HK-2 (cell line): ENCODE measurements around the gene TTF1.
A peak's percentile ranks its signal among the peaks of the same experiment; 100 is the strongest.

Experiments
- DNase-seq: peaks from one replicate; pipeline ENCODE4 v3.0.0-alpha.2; 2018; ENCODE audit not compliant: unreplicated experiment

The TTF1 gene

DNA sequence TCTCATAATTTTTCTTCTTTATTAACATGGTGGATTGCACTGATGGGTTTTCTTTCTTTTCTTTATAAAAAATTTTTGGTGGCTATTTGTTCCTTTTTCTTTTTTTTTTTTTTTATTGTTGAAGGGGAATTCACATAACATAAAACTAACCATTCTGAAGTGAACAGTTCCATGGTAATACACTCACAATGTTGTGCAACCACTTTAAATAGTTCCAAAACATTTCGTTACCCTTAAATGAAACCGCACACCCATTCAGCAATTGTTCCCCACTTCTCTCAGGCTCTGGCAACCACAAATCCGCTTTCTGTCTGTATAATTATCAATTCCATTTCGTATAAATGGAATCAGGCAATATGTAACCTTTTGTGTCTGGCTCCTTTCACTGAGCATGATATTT is 40.2 kb downstream of the TTF1 start:
- no peak for DNase-seq

DNA sequence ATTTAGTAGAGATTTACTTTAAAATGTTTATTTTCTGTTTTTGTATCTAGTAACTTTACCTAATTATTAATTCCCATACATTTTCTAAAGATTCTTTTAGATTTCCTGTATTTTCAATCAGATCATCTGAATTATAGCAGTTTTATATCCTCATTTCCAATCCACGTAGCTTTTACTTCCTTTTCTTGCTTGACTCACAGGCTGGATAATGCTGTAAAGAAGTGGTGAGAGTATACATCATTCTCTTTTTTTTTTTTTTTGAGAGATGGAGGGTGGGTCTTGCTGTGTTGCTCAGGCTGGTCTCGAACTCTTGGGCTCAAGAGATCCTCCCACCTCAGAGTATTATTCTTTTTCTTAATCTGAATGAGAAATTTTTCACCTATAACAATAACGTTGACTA is 40.7 kb downstream of the TTF1 start:
- DNase-seq = no peak

DNA sequence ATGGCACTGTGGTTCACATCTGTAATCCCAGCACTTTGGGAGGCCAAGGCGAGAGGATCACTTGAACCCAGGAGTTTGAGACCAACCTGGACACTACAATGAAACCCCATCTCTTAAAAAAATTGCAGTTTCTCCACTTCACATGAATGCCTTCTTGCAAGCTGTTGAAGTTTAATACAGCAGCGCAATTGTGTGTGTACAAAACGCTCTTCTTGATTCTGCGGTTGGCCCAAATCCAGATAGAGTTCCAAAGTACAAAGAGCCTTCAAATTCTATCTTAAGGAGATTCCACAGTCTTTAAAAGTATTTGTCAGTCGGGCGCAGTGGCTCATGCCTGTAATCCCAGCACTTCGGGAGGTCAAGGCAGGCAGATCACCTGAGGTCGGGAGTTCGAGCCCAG is 42.6 kb downstream of the TTF1 start:
- DNase-seq = no peak

DNA sequence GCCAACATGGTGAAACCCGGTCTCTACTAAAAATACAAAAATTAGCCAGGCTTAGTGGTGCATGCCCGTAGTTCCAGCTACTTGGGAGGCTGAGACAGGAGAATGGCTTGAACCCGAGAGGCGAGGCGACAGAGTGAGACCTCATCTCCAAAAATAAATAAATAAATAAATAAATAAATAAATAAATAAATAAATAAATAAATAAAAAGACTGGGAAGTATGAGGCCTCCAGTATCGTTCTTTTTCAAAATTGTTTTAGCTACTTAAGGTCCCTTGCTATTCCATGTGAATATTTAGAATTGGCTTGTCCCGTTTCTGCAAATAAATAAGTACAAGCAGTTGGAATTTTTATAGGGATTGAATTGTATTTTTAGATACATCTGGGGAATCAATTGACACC is 48.9 kb downstream of the TTF1 start:
- DNase-seq = no peak

DNA sequence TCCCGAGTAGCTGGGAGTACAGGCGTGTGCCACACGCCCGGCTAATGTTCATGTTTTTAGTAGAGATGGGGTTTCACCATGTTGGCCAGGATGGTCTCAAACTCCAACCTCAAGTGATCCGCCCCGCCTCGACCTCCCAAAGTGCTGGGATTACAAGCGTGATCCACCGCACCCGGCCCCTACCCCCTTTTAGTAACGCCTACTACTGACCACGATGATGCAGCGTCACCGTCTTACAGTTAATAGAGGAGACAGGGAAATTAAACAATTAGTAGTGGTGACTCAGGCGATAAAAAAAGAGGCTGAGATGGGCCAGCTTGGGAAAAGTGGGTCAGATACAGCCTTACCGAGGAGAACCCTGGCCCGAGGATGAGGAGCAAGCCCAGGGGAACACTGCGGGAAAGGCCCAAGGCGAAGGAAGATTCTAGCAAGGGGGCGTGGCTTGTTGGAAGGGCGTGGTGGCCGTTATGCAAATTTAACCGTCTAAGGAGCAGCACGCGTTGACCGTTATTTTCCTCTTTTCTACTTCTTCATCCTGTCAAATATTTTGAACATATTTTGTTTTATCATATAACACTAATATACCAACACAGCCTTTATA is 50.2 kb downstream of the TTF1 start:
- no peak for DNase-seq

DNA sequence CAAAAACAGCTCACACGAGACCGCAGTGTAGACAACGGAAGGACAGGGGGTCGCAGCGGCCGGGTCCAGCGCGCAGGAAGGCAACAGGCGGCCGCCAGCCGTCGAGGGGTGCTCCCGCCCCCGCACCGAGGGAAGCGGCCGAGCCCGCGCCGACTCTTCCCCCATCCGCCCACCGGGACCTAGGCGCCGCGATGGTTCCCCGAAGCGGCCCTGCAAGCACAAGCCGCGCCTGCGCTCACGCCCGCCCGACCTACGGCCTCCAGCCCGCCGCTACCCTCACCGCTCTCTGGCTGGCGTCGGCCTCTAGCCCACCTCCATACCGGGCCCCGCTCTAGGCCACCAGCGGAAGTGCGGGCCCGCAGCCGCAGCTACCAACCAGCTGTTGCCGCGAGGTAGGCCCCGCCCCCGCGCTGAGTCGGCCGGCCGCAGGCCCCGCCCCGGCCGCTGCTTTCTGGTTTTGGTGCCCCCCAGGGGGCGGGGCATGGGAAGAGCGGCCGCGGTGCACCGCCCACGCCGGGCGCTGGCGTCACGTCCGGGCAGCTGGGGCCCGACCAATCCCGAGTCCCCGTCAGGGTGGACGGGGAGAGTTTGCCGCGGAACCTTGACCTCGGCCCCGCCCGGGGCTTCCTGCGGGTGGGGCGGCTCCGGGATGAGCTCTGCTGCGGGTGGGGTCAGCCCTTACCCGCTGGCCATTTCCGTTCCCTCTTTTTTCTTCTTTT is 51.8 kb downstream of the TTF1 start, which contains the start of gene SETX:
Gene SETX, minus strand, starts transcription at position 350 of the 719 bp plus-strand sequence. CDS start 5,558 bp downstream, outside the sequence.
- DNase-seq = peak; percentile 97

DNA sequence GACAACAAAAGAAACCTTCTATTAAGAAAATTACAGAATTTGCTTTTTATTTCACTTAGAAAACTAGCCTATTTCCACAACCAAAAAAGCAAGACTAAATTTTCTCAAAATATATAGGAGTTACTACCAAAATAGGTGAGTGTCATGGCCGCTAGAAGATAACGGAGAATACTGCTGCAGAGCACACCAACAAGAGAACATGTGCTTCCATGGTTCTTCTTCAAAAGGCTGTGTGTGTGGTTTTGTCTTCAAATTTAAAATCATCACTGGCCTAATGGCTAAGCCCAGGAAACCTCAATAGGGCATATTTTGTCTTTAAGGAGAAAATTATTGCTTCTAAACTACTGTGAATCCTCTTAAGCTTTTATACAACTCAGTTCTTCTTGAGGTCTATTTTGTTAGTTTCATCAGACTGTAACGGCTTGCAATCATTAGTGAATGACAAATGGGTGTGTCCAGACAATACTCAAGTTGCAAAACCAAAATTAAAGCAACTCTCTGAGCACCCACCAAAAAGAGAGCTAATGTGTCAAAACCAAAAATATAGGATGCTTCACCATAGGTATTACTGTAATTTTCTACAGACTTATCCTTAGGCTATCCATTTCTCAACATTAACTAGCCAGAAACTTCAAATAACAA is 55.1 kb downstream of the TTF1 start:
- DNase-seq = no peak

DNA sequence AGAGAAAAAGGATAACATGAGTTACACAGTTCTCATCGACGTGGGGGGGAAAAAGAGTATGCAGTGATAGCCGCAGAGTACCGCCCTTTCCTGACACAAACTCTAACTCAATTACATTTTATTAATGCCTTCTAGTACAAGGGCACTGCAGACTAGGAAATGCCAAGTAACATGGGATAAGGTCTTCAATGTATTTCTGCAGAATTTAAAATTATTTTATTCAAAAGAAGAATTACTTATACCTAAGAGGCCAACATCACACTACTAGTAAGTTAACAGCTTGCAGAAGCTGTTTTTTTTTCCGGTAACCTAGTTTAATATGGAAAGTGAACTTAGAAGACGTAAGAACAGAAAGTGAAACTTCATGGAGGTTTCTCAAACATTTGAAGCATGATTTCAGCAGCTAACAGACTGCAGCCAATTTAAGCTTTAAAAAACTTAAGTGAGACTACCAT is 55.8 kb downstream of the TTF1 start:
- no peak for DNase-seq

DNA sequence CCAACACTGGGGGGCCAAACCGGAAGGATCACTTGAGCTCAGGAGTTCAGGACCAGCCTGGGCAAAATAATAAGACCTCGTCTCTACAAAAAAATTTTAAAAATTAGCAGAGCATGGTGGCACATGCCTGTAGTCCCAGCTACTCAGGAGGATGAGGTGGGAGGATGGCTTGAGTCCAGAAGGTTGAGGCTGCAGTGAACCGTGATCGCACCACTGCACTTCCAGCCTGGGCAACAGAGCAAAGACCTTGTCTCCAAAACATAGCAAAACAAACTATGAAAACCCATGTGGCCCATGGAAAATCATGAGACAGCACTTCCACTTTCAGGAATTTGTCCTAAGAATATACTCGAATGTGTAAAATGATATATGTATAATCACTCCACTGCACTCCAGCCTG is 58.0 kb downstream of the TTF1 start:
- DNase-seq = no peak

DNA sequence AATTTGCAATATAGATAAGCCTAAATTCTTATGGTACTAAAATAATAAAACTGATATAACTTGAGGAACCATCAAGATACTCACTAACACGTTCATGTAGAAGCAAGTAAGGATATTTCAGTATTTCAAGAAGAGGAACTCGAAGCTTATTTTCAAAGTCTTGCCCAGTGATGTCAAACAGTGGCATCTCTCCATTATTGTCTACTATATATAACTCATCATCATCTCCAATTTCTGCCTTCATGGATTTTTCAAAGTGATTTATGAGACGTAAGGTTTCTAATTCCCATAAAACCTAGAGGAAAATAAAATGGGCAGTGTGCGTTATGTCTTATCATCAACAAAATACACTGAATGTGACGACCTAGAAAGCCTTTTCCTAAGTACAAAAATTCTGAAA is 60.5 kb downstream of the TTF1 start:
- no peak for DNase-seq

DNA sequence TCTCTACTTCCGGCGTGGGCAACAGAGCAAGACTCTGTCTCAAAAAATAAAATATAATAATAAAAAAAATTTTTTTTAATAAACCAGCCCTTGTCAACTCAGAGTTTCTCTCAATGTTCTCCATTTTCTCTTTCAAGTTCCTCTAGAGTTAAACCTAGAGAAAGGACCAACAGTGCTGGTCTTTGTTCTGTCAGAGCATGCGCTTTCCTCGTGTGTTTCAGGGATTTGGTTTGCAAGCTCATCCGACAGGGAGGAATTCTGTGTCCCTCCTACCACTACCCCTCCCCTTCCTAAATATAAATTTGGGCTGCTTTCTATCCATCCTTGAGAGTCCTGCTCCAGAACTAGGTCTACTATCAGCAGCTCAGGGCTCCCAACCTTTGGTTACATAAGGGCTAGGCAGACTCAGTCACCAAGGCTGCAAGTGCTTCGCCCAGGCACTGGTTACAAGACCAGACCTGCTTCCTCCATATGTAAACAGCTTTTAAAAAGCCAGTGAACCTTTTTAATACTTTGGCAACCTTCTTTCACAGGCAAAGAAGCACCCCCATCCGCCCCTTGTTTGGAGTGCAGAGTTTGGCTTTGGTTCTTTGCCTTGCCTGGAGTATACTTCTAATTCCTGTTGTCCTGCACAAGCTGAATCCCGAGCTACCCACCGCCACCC is 65.3 kb downstream of the TTF1 start:
- no peak for DNase-seq

DNA sequence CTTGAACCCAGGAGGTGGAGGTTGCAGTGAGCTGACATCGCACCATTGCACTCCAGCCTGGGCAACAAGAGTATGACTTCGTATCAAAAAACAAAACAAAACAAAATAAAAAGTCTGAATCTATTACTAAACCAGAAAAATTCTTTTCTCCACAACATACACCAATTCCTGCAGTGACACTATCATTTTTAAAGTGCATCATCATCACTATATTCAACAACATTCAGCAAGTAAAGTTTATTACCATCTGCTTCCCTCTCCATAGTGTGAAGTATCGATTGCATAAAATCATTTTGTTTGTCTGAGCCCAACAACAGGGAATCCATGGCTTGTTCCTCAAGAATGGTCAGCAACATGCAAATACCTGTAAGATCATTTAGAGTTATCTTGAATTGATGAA is 72.3 kb downstream of the TTF1 start:
- no peak for DNase-seq

DNA sequence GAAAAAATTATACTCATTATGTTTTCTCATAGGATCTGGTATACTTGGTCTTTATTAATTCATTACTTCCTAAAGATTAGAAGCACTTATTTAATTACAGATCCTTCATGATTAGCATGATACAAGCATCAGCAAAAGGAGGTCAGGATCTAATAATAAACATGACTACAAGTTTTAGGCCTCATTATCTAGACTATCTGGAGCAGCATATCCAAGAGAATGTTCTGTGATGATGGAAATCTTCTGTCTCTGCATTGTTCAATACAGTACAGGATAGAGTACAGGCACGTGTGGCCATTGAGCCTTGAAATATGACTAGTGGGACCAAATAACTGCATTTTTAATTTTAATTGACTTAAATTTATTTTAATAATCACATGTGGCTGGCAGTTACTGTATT is 73.1 kb downstream of the TTF1 start:
- no peak for DNase-seq

DNA sequence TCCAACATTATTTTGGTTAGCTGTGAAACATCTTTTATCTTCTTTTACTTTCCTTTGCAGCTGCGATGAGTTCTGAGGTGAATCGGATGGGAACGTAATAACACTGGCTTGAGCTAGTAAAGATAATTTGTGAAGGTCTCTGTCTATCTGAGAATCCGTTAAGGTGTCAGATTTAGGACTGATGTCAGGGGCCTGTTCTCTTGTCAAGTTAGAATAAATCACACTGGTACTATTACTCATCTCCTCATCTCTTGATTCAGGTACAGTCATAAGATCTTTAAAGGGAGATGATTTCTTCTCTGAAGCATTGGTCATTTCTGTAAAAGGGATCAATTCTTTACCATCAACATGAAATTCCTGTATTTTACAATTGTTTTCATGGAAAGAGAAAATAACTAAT is 78.1 kb downstream of the TTF1 start:
- DNase-seq = no peak

DNA sequence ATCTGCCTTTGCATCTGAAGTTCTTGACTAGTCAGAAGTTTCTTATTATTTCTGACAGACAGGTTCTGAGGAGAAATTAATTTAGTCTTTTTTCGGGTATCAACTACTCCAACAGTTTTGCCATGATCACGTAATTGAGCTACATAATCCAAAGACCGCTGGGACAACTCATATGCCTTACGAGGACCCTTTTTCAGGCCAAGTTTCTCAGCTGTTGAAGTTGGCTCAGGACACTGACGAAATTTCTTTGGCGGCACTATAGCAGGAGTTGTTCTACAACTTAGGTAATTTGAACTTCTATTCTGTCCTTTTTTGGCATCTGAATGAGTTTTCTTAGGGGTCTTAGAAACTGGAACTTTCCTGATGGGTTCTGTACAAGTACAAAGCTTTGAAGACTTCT is 79.1 kb downstream of the TTF1 start:
- no peak for DNase-seq
